ENCODE data around the gene IMPDH1. TPM values are rescaled to one million over a fixed set of nuclear protein-coding genes. Genes with fewer than 3 reads are reported as not detected.

Gene IMPDH1
- total RNA-seq, 1 experiment from 2014 or later: 119 TPM

DNA sequence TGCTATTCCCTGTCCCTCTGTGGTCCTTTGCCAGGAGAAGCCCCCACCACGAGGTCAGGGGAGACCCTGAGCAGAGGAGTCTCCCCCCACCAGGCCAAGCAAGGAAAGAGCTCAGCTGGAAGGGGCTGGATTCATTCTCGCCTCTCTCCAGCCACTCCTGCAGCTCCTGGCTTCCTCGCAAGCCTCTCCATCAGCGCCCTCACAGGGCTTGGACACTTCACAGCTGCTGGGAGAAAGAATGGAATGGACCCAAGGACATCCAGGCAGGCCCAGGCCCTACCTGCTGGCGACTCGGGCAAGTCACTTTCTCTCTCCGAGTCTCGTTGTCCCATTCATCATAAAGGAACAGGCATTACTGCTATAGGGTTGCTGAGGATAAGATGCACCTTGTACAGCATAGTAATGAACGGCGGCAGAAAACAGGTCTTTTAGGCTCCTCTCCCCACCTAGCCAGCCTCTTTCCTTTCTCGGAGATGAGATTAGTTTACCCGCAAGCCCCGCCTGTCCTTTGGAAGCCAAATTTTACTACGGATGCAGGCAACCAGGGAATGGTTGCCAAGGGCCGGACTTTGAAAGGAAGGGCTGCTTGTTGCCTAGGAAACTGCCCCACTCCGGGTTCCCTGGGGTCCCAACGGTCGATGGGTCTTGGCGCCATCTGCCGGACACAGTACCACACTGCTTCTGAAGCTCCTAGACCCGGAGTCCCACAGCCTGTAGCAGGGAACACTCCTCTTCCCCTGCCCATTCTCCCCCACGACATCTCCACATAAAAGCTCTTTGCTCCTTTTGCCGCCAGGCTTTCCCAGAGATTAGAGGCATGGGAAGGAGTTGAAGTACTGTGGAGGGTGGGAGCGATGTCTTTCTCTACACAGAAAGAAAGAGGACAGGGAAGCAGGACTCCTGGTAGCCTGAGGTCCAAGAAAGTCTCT, 22.3 kb downstream of the IMPDH1 start:
- TF ChIP-seq, protein P1, sequence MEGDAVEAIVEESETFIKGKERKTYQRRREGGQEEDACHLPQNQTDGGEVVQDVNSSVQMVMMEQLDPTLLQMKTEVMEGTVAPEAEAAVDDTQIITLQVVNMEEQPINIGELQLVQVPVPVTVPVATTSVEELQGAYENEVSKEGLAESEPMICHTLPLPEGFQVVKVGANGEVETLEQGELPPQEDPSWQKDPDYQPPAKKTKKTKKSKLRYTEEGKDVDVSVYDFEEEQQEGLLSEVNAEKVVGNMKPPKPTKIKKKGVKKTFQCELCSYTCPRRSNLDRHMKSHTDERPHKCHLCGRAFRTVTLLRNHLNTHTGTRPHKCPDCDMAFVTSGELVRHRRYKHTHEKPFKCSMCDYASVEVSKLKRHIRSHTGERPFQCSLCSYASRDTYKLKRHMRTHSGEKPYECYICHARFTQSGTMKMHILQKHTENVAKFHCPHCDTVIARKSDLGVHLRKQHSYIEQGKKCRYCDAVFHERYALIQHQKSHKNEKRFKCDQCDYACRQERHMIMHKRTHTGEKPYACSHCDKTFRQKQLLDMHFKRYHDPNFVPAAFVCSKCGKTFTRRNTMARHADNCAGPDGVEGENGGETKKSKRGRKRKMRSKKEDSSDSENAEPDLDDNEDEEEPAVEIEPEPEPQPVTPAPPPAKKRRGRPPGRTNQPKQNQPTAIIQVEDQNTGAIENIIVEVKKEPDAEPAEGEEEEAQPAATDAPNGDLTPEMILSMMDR (conservative IDR thresholded peaks at IDR 0.05): peak; percentile 85
- TF ChIP-seq EZH2 (IDR thresholded peaks at IDR 0.05; ENCODE audit: low read depth): no peak
- no peak overlapping the region for H3K4me2 ChIP-seq
- POLR2A ChIA-PET (ENCODE audit: unreplicated experiment): interaction anchor here (0.5 kb wide), 1 partner anchor 22 kb away, joined by 9 read pairs; the partner anchor contains the start of gene IMPDH1
- intact Hi-C loops (cut with micrococcal nuclease; ENCODE audit: unreplicated experiment): loop anchor here (1.0 to 5.0 kb wide), 2 partner anchors 40 kb away; no protein-coding TSS in a partner anchor
- peaks cover 27% of the 10 kb centered on the region; the same call in 1 of the 2 replicates for H3F3A ChIP-seq (ENCODE audit: insufficient read depth, low read depth)
- peaks cover 29% of the 10 kb centered on the region for H3K4me1 ChIP-seq (replicated peaks; ENCODE audit: insufficient read depth)
- H2AFZ ChIP-seq: no peak overlapping the region
- H3K4me3 ChIP-seq: no peak overlapping the region
- peak; percentile 49 to 72 for DNase-seq
- no peak overlapping the region for H3K27ac ChIP-seq
- H3K9me2 ChIP-seq (ENCODE audit: insufficient read depth): no peaks in the 10 kb centered on the region
- BruUV-seq (replicated peaks): no TSS peak
- no peaks in the 10 kb centered on the region for H3K27me3 ChIP-seq (ENCODE audit: insufficient read depth, low read depth)
- H3K79me2 ChIP-seq (ENCODE audit: low read depth): no peaks in the 10 kb centered on the region
- no peaks in the 10 kb centered on the region for H3K36me3 ChIP-seq (ENCODE audit: low read depth)
- no peaks in the 10 kb centered on the region for H4K20me1 ChIP-seq (ENCODE audit: insufficient read depth)
- H3K9me3 ChIP-seq (ENCODE audit: insufficient read depth, low read depth): no peaks in the 10 kb centered on the region
- CTCF ChIA-PET: interaction anchor here (0.6 to 3.2 kb wide), 9 partner anchors 32 to 830 kb away, joined by 3 to 56 read pairs (median 4); partner anchors contain the start of gene METTL2B

DNA sequence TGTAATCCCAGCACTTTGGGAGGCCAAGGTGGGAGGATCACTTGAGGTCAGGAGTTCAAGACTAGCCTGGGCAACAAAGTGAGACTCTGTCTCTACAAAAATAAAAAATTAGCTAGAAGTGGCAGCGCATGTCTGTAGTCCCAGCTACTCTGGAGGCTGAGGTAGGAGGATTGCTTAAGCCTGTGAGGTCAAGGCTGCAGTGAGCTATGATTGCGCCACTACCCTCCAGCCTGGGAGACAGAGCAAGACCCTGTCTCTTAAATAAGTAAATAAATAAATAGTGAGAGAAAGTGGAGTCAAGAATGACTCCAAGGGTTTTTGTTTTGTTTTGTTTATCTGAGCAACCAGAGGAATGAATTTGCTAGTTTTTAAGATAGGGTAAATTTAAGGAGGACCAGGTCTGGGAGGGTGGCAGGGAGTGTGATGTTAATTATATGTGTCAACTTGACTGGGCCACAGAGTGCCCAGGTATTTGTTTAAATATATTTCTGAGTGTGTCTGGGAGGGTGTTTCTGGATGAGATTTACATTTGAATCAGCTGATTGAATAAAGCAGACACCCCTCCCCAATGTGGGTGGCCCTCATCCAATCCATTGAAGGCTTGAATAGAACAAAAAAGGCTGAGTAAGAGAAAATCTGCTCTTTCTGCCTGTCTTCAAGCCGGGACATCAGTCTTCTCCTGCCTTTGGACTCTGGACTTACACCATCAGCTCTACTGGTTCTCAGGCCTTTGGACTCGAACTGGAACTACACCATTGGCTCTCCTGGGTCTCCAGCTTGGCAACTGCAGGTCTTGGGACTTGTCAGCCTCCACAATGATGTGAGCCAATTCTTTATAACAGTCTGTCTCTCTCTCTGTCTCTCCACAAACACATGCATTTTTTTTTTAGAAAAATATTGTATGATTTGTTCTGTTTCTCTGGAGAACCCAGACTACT, 23.5 kb downstream of the IMPDH1 start:
- BruUV-seq (replicated peaks): no TSS peak
- H3K4me1 ChIP-seq (replicated peaks; ENCODE audit: insufficient read depth): peaks cover 37% of the 10 kb centered on the region
- H2AFZ ChIP-seq: no peak overlapping the region
- intact Hi-C loops (cut with micrococcal nuclease; ENCODE audit: unreplicated experiment): loop anchor here (5.0 kb wide), 1 partner anchor 41 kb away; no protein-coding TSS in a partner anchor
- no peaks in the 10 kb centered on the region for H3K27me3 ChIP-seq (ENCODE audit: insufficient read depth, low read depth)
- no peaks in the 10 kb centered on the region for H3K9me3 ChIP-seq (ENCODE audit: insufficient read depth, low read depth)
- H3K4me2 ChIP-seq: no peak overlapping the region
- no peak overlapping the region for H3K4me3 ChIP-seq
- H3F3A ChIP-seq (ENCODE audit: insufficient read depth, low read depth): peaks cover 27% of the 10 kb centered on the region; the same call in 1 of the 2 replicates
- H3K79me2 ChIP-seq (ENCODE audit: low read depth): no peaks in the 10 kb centered on the region
- H4K20me1 ChIP-seq (ENCODE audit: insufficient read depth): no peaks in the 10 kb centered on the region
- no peak overlapping the region for H3K27ac ChIP-seq
- no peaks in the 10 kb centered on the region for H3K36me3 ChIP-seq (ENCODE audit: low read depth)
- ChIA-PET POLR2A (ENCODE audit: unreplicated experiment) (no interaction called here), CTCF (interaction anchor here (1.2 to 3.2 kb wide), 2 partner anchors 38 to 41 kb away, joined by 3 to 56 read pairs; no protein-coding TSS in a partner anchor)
- TF ChIP-seq EZH2 (IDR thresholded peaks at IDR 0.05; ENCODE audit: low read depth): no peak
- TF ChIP-seq, protein P1 (conservative IDR thresholded peaks at IDR 0.05): no peak
- no peaks in the 10 kb centered on the region for H3K9me2 ChIP-seq (ENCODE audit: insufficient read depth)
- no peak for DNase-seq

DNA sequence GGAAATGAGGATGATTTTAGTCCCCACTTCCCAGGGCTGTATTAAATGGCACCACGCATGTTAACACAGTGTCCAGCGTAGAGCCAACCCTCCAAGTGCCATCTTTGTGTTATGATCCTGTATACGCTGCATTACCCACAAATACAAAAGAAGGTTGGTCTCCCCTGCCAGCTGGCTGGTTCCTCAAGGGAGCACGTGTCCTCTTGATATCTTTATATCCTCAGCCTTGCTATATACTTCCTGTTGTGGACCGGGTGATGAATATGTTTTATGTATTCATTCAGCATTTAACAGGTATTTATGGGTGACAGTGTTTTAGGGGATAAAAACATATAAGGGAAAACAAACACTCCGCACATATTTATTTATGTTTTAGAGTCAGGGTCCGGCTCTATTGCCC, 25.1 kb downstream of the IMPDH1 start:
- Histone ChIP-seq H2AFZ (no peak overlapping the region), H3F3A (ENCODE audit: insufficient read depth, low read depth) (peaks cover 19% of the 10 kb centered on the region; the same call in 1 of the 2 replicates), H3K4me2 (no peak overlapping the region), H3K36me3 (ENCODE audit: low read depth) (no peaks in the 10 kb centered on the region), H3K4me1 (replicated peaks; ENCODE audit: insufficient read depth) (peaks cover 52% of the 10 kb centered on the region), H3K4me3 (no peak overlapping the region), H3K79me2 (ENCODE audit: low read depth) (no peaks in the 10 kb centered on the region), H4K20me1 (ENCODE audit: insufficient read depth) (no peaks in the 10 kb centered on the region), H3K27ac (no peak overlapping the region), H3K27me3 (ENCODE audit: insufficient read depth, low read depth) (no peaks in the 10 kb centered on the region), H3K9me2 (ENCODE audit: insufficient read depth) (no peaks in the 10 kb centered on the region), H3K9me3 (ENCODE audit: insufficient read depth, low read depth) (no peaks in the 10 kb centered on the region)
- no TSS peak for BruUV-seq (replicated peaks)
- ChIA-PET POLR2A (ENCODE audit: unreplicated experiment) (interaction anchor here (0.6 kb wide), 1 partner anchor 17 kb away, joined by 10 read pairs; no protein-coding TSS in a partner anchor), CTCF (no interaction called here)
- intact Hi-C loops (cut with micrococcal nuclease; ENCODE audit: unreplicated experiment): loop anchor here (5.0 kb wide), 1 partner anchor 43 kb away; no protein-coding TSS in a partner anchor
- TF ChIP-seq, protein P1 (conservative IDR thresholded peaks at IDR 0.05): no peak
- no peak for TF ChIP-seq EZH2 (IDR thresholded peaks at IDR 0.05; ENCODE audit: low read depth)
- DNase-seq: no peak

Data from PC-9 (cell line).